HepG2 (cell line): ENCODE data around the gene CDH12. TPM values are rescaled to one million over a fixed set of nuclear protein-coding genes. Genes with fewer than 3 reads are reported as not detected.

Experiments used
- ATAC-seq: fragments of 200-7000 bp; cut with Tn5 transposase; 3 replicates; pipeline ENCODE4 v1.9.1; 2020; ENCODE audit warnings: mild to moderate bottlenecking, moderate library complexity
- BruUV-seq: library from RNA; stranded (reverse); fragments of 400-500 nt; replicated peaks from 2 replicates; lab custom pipeline; 2021; lab: Mats Ljungman, UMichigan
- CTCF ChIA-PET: fragments of 300-600 bp; formaldehyde crosslinking; extraction: SDS; loops from one replicate; lab custom pipeline; 2021; ENCODE audit warnings: low total read pairs, inconsistent platforms, low intra/inter-chr PET ratio; lab: Yijun Ruan, JAX
- POLR2A ChIA-PET: fragments of 350-600 bp; sonication (Branson Sonifier 250); formaldehyde crosslinking; loops from one replicate; lab custom pipeline; 2020; ENCODE audit warnings: antibody characterized with exemption, inconsistent platforms; lab: Yijun Ruan, JAX
- DNase-seq: peaks from one replicate; pipeline ENCODE4 v3.0.0-alpha.2; 2015; ENCODE audit warnings: low spot score
- FAIRE-seq: peaks from 3 replicates; lab custom pipeline; 2011; peaks lifted over from hg19 to GRCh38; lab: Jason Lieb, UNC
- H2AFZ ChIP-seq: one replicate; pipeline ENCODE4 v1.6.1; 2011; ENCODE audit warnings: low read length, inconsistent platforms
- H3K27ac ChIP-seq: fragments of 300-600 bp; 3 replicates; pipeline ENCODE4 v1.8.0; 2011; ENCODE audit warnings: mixed run types, mild to moderate bottlenecking, mixed read lengths, low read length, inconsistent platforms; ENCODE audit not compliant: insufficient read depth; ENCODE audit errors: extremely low read length
- H3K27me3 ChIP-seq, 2 experiments: fragments of 200-600 bp in 1 of 2; 2 replicates in 1 of 2; 3 replicates in 1 of 2; pipeline versions ENCODE4 v1.6.0 to v1.8.0; 2011; ENCODE audit warnings: low read length in 2 of 2, mild to moderate bottlenecking in 2 of 2, moderate library complexity in 2 of 2, inconsistent platforms in 1 of 2; ENCODE audit not compliant: insufficient read depth in 2 of 2, control insufficient read depth in 1 of 2
- H3K36me3 ChIP-seq, 2 experiments: fragments of 200-600 bp in 1 of 2; replicated peaks in 1 of 2; 2 replicates in 1 of 2; 3 replicates in 1 of 2; pipeline versions ENCODE4 v1.5.1 to v1.8.0; 2011; ENCODE audit warnings: low read length in 2 of 2, inconsistent platforms in 1 of 2; ENCODE audit not compliant: insufficient read depth in 2 of 2, control insufficient read depth in 1 of 2
- H3K4me1 ChIP-seq: 2 replicates; pipeline ENCODE4 v1.5.1; 2012; ENCODE audit warnings: low read length, inconsistent platforms; ENCODE audit not compliant: insufficient read depth
- H3K4me2 ChIP-seq: 2 replicates; pipeline ENCODE4 v1.6.0; 2011; ENCODE audit warnings: low read depth, low read length, inconsistent platforms
- H3K4me3 ChIP-seq, 3 experiments: fragments of 200-600 bp in 1 of 3; sonication (generic), shearing (Covaris generic) in 1 of 3; replicated peaks in 1 of 3; 2 replicates each; pipeline ENCODE4 v1.5.1; 2011 to 2016; ENCODE audit warnings: low read length in 3 of 3, inconsistent platforms in 2 of 3, low read depth in 2 of 3, mild to moderate bottlenecking in 2 of 3, control low read depth in 1 of 3, mixed read lengths in 1 of 3; ENCODE audit not compliant: insufficient read depth in 1 of 3
- H3K79me2 ChIP-seq: one replicate; pipeline ENCODE4 v1.6.1; 2011; ENCODE audit warnings: low read length, inconsistent platforms; ENCODE audit not compliant: insufficient read depth
- H3K9ac ChIP-seq: 2 replicates; pipeline ENCODE4 v1.6.0; 2011; ENCODE audit warnings: mild to moderate bottlenecking, low read depth, low read length, inconsistent platforms; ENCODE audit not compliant: insufficient read depth
- H3K9me3 ChIP-seq: 2 replicates; pipeline ENCODE4 v1.5.1; 2012; ENCODE audit warnings: mild to moderate bottlenecking, low read length
- H4K20me1 ChIP-seq: 2 replicates; pipeline ENCODE4 v1.6.0; 2011; ENCODE audit warnings: inconsistent platforms, mild to moderate bottlenecking, low read length, moderate library complexity; ENCODE audit not compliant: insufficient read depth
- CENPX ChIP-seq: sonication (generic); formaldehyde crosslinking; IDR thresholded peaks from 2 replicates; pipeline ENCODE4 v1.9.0; 2021; ENCODE audit warnings: mild to moderate bottlenecking, missing genetic modification reagents, moderate library complexity
- NAIF1 ChIP-seq: sonication (generic); formaldehyde crosslinking; IDR thresholded peaks from 2 replicates; pipeline ENCODE4 v1.5.0; 2020; ENCODE audit warnings: mild to moderate bottlenecking, missing genetic modification reagents, borderline replicate concordance
- ZNF615 ChIP-seq: sonication (generic); formaldehyde crosslinking; IDR thresholded peaks from 2 replicates; pipeline ENCODE4 v1.5.0; 2020; ENCODE audit warnings: mild to moderate bottlenecking, missing genetic modification reagents, borderline replicate concordance
- ZNF780A ChIP-seq: sonication (generic); formaldehyde crosslinking; IDR thresholded peaks from 2 replicates; pipeline ENCODE4 v1.8.0; 2022; ENCODE audit warnings: mild to moderate bottlenecking, missing genetic modification reagents, moderate library complexity
- WGBS: methylation state at CpG from one replicate; pipeline ENCODE4 v1.1.6; 2017; ENCODE audit warnings: low lambda C conversion rate; 5-methylcytosine and 5-hydroxymethylcytosine counted together
- in situ Hi-C: cut with HindIII; loops from 2 replicates; pipeline ENCODE4 v1.10.0; 2017; ENCODE audit warnings: low pct_unique_long_range_greater_than_20kb; ENCODE audit not compliant: extremely low pct_ligation_motif_present
- intact Hi-C: fragments of 100-400 bp; cut with micrococcal nuclease; formaldehyde crosslinking; loops from one replicate; pipeline ENCODE4 v1.10.0; 2022; ENCODE audit not compliant: unreplicated experiment
- polyA plus RNA-seq, 8 experiments: library from polyadenylated mRNA; depleted of rRNA in 3 of 8; stranded (reverse) in 7 of 8; unstranded in 1 of 8; fragments of >200 nt; fragmentation: Illumina TruSeq in 4 of 8; extraction: Trizol in 4 of 8; gene quantifications; 2 replicates each; pipeline versions ENCODE4 v1.2.1 to v1.2.3, GENCODE V29; 2011 to 2016; ENCODE audit warnings: low read depth in 4 of 8, missing spikeins in 1 of 8, mixed read lengths in 1 of 8; ENCODE audit not compliant: insufficient read depth in 1 of 8
- total RNA-seq, 5 experiments: library from RNA; depleted of rRNA; stranded (reverse); fragments of >200 nt; fragmentation: Illumina TruSeq; extraction: Trizol; gene quantifications; 2 replicates each; pipeline ENCODE4 v1.2.3, GENCODE V29; 2016; ENCODE audit warnings: low read depth in 1 of 5
- TF ChIP-seq, protein P1 (sequence below): sonication (generic); formaldehyde crosslinking; IDR thresholded peaks from 2 replicates; pipeline ENCODE4 v1.8.1; 2023; ENCODE audit warnings: mild to moderate bottlenecking, missing genetic modification reagents
- TF ChIP-seq, protein P2 (sequence below): sonication (generic); formaldehyde crosslinking; IDR thresholded peaks from 2 replicates; pipeline ENCODE4 v1.5.0; 2020; ENCODE audit warnings: missing genetic modification reagents

The CDH12 gene
- total and polyA plus RNA-seq, 2 of the 13 experiments (the other 11 are each of a cell fraction or from before 2014, with no cell fraction given), result not detected

DNA sequence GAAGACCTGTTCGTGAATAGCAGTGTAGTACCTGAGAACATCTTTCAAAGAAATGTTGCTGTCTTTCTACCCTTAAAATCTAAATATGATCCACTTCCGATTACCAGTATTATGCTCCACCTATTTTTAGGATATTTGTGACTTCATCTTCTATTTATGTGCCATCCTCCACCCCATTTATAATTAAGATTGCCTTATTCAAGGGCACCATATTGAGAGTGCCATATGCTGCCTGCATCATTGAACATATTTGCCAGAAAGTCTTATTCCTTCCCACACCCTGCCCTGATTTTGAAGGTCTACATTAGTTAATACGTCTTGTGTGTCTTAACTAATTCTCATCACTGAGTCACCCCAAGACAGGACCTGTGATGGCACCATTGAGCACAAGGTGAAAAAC lies 1076.7 kb downstream of the CDH12 start (continued):
- TF ChIP-seq CENPX (CRISPR knock-in tag) (no peak), ZNF615 (CRISPR knock-in tag) (no peak), NAIF1 (no peak)
- TF ChIP-seq, protein P1, sequence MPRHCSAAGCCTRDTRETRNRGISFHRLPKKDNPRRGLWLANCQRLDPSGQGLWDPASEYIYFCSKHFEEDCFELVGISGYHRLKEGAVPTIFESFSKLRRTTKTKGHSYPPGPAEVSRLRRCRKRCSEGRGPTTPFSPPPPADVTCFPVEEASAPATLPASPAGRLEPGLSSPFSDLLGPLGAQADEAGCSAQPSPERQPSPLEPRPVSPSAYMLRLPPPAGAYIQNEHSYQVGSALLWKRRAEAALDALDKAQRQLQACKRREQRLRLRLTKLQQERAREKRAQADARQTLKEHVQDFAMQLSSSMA, result no peak

DNA sequence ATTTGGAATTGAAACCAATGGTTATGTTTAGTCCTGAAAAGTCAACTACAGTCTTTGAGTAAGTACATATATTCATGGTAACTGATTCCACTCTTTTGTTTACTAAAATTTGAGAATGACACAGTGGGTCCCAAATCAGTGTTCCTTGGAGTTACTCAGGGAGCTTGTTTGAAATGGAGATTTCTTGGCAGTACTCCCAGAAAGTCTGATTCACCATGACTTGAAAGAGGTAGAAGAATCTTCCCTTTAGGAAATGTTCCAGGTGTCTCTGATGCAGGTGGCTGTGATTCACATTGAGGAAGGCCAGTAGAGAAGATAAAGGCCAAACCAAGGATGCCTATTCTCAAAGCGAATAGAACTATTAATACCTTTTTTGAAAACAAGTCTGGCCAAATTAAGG lies 1078.3 kb downstream of the CDH12 start:
- H3K79me2 ChIP-seq, result no peaks in the 10 kb centered on the region
- FAIRE-seq (no peak), DNase-seq (no peak), ATAC-seq (no peak)
- no peaks in the 10 kb centered on the region for H4K20me1 ChIP-seq
- no peak overlapping the region for H3K27ac ChIP-seq
- no peaks in the 10 kb centered on the region for H3K4me1 ChIP-seq
- intact Hi-C loops, result no loop called here
- no peak for TF ChIP-seq ZNF780A (CRISPR knock-in tag)
- TF ChIP-seq, protein P2, sequence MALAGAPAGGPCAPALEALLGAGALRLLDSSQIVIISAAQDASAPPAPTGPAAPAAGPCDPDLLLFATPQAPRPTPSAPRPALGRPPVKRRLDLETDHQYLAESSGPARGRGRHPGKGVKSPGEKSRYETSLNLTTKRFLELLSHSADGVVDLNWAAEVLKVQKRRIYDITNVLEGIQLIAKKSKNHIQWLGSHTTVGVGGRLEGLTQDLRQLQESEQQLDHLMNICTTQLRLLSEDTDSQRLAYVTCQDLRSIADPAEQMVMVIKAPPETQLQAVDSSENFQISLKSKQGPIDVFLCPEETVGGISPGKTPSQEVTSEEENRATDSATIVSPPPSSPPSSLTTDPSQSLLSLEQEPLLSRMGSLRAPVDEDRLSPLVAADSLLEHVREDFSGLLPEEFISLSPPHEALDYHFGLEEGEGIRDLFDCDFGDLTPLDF (CRISPR knock-in tag), result no peak
- no peak overlapping the region for H3K9ac ChIP-seq
- no peaks in the 10 kb centered on the region for H3K27me3 ChIP-seq
- ChIA-PET CTCF (no interaction called here), POLR2A (no interaction called here)
- in situ Hi-C loops, result no loop called here
- no peak overlapping the region for H3K4me2 ChIP-seq
- H3K9me3 ChIP-seq, result no peaks in the 10 kb centered on the region
- 0% methylated on average over 1 of the region's 1 CpG for WGBS
- H3K4me3 ChIP-seq, result no peak overlapping the region
- H2AFZ ChIP-seq, result no peak overlapping the region
- no TSS peak for BruUV-seq
- H3K36me3 ChIP-seq, result no peaks in the 10 kb centered on the region
